Fibroblast of mammary gland (primary cell): ENCODE data around the gene PTPRF.
A peak's percentile ranks its signal among the peaks of the same experiment; 100 is the strongest.

Experiments
- DNase-seq: peaks from one replicate; pipeline ENCODE4 v3.0.0-alpha.2; 2010; ENCODE audit warnings: low read depth
- H3K4me3 ChIP-seq: 2 replicates; pipeline ENCODE4 v1.5.1; 2011; ENCODE audit warnings: low read depth, mild to moderate bottlenecking, low read length, moderate library complexity; ENCODE audit not compliant: control insufficient read depth
- CTCF ChIP-seq: conservative IDR thresholded peaks from 2 replicates; pipeline ENCODE4 v1.5.1; 2011; ENCODE audit warnings: low read depth, low read length, inconsistent platforms; ENCODE audit not compliant: control insufficient read depth, insufficient read depth

PTPRF gene

GRCh38 chr1:43586136-43586731, 55.6 kb downstream of the PTPRF start:
- H3K4me3 ChIP-seq = no peak overlapping the region
- no peak for TF ChIP-seq CTCF
- no peak for DNase-seq

DNA sequence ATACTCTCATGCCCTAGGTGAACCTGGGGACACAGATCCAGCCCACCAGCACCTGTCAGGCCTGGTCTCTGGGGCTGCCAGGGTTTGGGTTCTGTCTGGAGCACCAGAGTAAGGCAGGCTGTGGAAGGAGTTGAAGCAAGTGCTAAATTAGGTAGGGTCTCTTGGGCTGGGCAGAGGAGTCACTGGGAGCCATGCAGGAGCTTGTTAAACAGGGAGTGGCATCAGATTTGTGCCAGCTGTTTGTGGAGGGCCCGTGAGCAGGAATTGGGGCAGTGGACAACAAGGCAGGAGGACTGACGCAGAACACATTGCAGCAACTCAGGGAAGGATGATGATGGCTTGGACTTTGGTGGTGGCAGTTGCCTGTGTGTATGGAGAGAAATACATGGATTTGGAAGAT, 56.3 kb downstream of the PTPRF start:
- TF ChIP-seq CTCF = no peak
- no peak for DNase-seq
- H3K4me3 ChIP-seq = no peak overlapping the region

DNA sequence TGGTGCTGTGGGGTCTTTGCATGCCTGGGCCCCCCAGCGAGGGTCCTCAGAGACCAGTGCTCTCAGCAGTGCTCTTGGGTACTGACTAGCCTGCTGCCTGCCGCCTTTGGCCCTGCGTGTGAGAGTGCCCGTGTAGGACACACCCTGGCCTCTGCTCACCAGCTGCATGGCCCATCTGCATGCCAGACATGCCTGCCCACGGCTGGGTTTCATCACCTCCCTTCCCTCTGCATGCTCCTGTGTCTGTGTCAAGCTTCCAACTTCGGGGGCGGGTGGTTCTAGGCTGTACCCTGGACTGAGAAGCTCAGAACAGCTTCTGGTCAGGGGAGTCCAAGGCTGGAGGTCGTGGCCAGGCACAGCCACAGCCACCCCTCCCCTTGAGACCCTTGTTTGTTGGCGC, 56.9 kb downstream of the PTPRF start:
- TF ChIP-seq CTCF = no peak
- H3K4me3 ChIP-seq = no peak overlapping the region
- DNase-seq = peak; percentile 38

- H3K4me3 ChIP-seq = no peak overlapping the region
- TF ChIP-seq CTCF = no peak
- no peak for DNase-seq
Measured at GRCh38 chr1:43588592-43588991, 57.9 kb downstream of the PTPRF start.

GRCh38 chr1:43590388-43590925, 59.8 kb downstream of the PTPRF start:
- peak; percentile 5 for TF ChIP-seq CTCF
- H3K4me3 ChIP-seq = no peak overlapping the region
- DNase-seq = no peak

- DNase-seq = no peak
- no peak for TF ChIP-seq CTCF
- no peak overlapping the region for H3K4me3 ChIP-seq
Measured at GRCh38 chr1:43591181-43591580, 60.5 kb downstream of the PTPRF start.
